ENCODE results near the gene DGAT2L6.
"Not testable (repeated sequence)": the region's sequence is repeated elsewhere in the genome, so short reads cannot be mapped to it uniquely, and the experiment has no call there.

Gene DGAT2L6

GRCh38 chrX:70196961-70197720, 19.9 kb downstream of the DGAT2L6 start:
- peak; percentile 54 for DNase-seq (ENCODE audit: low spot score)

- no peak for DNase-seq (ENCODE audit: low spot score)
Measured at GRCh38 chrX:70201732-70202131, 24.4 kb downstream of the DGAT2L6 start.

- no peak for DNase-seq (ENCODE audit: low spot score)
Measured at GRCh38 chrX:70208479-70208878, 31.2 kb downstream of the DGAT2L6 start.

DNA sequence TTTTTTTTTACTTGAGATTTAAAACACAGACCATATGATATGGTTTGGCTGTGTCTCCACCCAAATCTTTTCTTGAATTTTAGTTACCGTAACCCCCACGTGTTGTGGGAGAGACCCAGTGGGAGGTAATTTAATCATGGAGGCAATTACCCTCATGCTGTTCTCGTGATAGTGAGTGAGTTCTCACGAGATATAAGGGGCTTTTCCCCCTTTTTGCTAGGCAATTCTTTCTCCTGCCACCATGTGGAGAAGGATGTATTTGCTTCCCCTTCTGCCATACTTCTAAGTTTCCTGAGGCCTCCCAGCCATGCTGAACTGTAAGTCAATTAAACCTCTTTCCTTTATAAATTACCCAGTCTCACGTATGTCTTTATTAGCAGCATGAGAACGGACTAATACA, 32.3 kb downstream of the DGAT2L6 start:
- DNase-seq (ENCODE audit: low spot score), result not testable (repeated sequence)

DNA sequence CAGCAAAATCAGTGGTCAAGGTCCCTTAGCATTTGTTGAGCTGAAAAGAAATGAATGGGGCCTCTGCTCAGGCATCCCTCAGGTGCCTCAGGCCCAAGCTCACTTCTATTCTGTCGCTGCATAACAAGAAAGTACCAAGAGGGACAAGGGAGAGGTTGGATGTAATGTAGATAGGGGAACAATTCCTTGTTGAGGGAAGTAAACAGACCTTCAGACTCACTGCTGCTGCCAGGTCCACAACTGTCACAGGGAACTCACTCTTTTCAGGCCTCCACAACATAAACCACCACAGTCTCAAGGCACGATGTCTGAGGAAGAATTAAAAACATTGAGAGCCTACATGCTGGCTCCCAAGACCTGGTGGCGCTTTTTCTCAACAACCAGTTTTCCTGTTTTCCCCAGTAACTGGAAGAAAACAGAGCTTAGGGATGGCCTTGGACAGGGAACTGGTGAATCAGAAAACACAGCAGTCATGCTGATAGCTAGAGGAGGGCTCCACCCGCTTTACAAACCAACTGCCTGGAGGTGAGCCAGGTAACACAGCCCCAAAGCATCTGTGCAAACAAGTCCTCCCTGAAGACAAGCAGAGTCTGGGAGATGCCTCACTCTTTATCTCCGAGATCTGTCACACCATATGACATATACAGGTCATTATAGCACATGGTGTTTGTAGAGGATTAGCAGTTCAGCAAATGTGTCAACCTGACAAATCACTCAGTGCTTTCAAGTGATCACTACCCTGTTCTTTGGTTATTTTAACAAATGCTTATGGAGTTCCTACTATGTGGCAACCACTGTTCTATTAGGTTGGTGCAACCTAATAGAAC, 42.9 kb downstream of the DGAT2L6 start:
- DNase-seq (ENCODE audit: low spot score), result peak; percentile 7

DNA sequence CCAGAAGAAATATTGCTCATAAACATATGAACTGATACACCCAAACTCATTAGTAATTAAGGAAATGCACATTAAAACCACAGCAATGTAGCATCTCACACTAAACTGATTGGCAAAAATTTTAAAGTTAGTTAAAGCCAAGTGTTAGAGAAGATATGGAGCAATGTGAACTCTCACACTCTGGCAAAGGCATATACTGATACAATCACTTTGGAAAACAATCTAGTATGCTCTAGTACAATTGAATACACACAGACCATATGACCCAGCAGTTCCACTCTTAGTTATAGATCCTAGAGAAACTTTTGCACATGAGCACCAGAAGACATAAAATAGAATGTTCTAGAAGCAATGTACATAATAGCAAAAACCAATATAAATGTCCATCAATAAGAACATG, 48.8 kb downstream of the DGAT2L6 start:
- no peak for DNase-seq (ENCODE audit: low spot score)

- DNase-seq (ENCODE audit: low spot score), result no peak
Measured at GRCh38 chrX:70226687-70227086, 49.4 kb downstream of the DGAT2L6 start.

- DNase-seq (ENCODE audit: low spot score), result no peak
Measured at GRCh38 chrX:70231666-70232065, 54.4 kb downstream of the DGAT2L6 start.

DNA sequence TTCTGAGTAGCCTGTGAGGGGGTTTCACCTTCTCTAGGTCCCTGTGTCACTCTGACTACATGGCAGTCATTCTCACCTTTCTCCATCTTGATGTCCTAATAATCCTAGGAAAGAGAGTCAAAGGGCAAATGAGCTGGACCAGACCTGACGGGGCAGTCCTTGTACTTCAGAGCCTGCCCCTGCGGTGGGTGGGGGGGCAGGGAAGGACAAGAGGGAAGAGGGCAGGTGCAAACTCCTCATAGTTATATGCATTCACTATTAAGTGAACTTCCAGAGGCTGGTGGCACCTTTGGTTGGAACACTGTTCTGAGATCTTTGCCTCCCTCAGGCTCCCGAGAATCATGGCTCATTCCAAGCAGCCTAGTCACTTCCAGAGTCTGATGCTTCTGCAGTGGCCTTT, 57.1 kb downstream of the DGAT2L6 start, which contains the start of gene AWAT1:
Gene AWAT1 (plus strand): TSS at position 301 of the 400 bp plus-strand sequence. CDS start 41 bp downstream, at position 342.
- DNase-seq (ENCODE audit: low spot score), result no peak

DNA sequence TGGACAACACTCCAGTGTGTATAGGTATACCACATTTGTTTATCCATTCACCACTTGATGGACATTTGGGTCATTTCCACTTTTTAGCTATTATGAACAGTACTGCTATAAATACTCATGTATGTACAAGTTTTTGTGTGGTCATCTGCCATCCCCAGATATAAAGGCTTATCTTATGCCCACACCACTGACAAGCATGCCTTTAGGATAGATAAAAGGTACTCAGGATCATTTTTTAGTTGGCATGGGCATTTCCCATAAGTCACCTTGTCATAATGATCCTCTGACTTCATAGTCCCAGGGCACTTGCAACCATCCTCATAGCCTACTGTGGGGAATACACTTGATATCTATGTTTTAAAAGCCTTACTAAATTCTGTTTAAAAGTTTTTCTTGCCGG, 63.5 kb downstream of the DGAT2L6 start:
- no peak for DNase-seq (ENCODE audit: low spot score)

DNA sequence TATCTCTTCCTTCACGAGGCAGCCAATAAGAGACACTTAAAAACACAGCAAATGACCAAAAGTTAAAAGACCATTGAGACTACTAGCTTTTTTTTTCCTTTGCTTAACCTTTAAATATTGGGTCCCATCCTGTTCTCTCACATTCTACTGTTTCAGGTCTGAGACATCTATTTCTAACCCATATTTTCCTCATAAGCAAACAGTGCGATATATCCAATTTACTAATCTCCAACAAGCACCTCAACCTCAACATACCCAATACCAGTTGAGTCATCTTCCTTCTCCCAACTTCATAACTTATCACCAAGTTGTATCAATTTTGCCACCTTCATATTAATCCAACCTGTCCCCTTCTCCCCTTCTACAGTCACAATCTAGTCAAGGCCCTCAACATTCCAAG, 64.2 kb downstream of the DGAT2L6 start:
- DNase-seq (ENCODE audit: low spot score), result no peak

DNA sequence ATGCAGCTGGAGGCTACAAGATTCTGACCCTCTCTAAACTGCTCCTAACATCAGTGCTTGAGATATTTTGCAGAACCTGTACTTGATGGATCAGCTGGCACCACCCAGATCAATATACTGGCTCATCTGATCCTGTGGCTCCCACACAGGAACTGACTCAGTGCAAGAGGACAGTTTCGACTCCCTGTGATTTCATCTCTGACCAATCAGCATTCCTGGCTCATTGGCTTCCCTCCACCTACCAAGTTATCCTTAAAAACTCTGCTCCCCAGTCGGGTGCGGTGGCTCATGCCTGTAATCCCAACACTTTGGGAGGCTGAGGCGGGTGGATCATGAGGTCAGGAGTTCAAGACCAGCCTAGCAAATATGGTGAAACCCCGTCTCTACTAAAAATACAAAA, 66.3 kb downstream of the DGAT2L6 start:
- DNase-seq (ENCODE audit: low spot score), result not testable (repeated sequence)

- no peak for DNase-seq (ENCODE audit: low spot score)
Measured at GRCh38 chrX:70244881-70245280, 67.6 kb downstream of the DGAT2L6 start.

- no peak for DNase-seq (ENCODE audit: low spot score)
Measured at GRCh38 chrX:70247252-70247651, 70.0 kb downstream of the DGAT2L6 start.

- no peak for DNase-seq (ENCODE audit: low spot score)
Measured at GRCh38 chrX:70252491-70252890, 75.2 kb downstream of the DGAT2L6 start.

DNA sequence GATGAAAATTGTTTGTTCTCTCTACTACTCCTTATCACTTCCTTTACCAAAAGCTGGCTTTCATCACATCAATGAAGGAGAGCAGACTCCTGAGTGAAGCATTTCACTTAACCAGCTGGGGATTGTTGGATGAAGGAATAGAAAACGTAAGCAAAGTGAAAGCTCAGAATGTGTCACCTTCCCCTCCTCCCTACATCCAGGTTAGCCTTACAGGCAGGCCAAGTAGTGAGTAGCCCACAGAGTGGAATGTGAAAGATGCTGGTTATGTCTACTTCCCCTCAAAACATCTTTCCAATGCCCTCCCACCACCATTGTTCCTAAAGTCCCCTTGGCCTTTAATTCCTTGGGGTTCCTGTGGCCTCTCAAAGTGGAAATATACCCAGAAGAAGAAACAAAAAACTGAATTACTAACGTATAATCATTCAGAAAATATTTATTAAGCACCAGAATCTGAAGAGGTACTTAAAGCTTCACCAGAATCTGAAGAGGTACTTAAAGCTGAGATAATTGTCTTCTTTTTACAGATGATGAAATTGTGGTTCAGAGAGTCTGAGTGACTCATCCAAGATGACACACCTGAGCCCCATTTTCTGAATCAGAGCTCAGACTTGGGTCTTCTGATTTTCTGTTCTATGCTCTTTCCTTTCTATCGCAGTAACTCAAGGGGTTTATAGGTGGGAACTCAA, 76.2 kb downstream of the DGAT2L6 start:
- no peak for DNase-seq (ENCODE audit: low spot score)

DNA sequence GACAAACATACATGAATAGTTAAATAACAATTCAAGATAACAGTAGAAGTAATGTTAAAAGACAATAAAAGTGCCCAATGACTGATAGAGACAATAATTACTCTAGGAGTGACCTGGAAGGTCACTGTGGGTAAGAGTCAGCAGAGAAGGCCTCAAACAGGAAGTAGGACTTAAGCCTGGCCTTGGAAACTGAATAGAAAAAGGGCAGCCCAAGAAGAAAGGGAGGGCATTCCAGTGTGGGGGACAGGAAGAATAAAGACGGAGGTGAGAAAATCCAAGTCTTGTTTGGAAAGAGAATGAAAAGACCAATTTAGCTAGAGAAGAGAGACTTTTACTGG, 76.7 kb downstream of the DGAT2L6 start:
- no peak for DNase-seq (ENCODE audit: low spot score)

GRCh38 chrX:70254909-70255308, 77.6 kb downstream of the DGAT2L6 start:
- no peak for DNase-seq (ENCODE audit: low spot score)
